DOHH2 (cell line): Measurements from ENCODE around the gene SRP19.

Source experiments
- CTCF ChIP-seq: fragments of 200-600 bp; sonication (generic); IDR thresholded peaks from one replicate; pipeline ENCODE4 v1.5.1; 2014; ENCODE audit warnings: antibody characterized with exemption, mild to moderate bottlenecking, low read depth, low read length; ENCODE audit not compliant: poor library complexity, severe bottlenecking
- EZH2phosphoT487 ChIP-seq: fragments of 200-600 bp; sonication (generic); IDR thresholded peaks from 2 replicates; pipeline ENCODE4 v1.6.1; 2017; ENCODE audit warnings: borderline replicate concordance, mild to moderate bottlenecking, antibody characterized with exemption, low read length, moderate library complexity, mixed read lengths

GRCh38 chr5:112849912-112850311 lies 11.2 kb upstream of the SRP19 start:
- TF ChIP-seq CTCF (no peak), EZH2phosphoT487 (no peak)
